ENCODE measurements around the gene ESPNL.
"Not testable (repeated sequence)": the region's sequence is repeated elsewhere in the genome, so short reads cannot be mapped to it uniquely, and the experiment has no call there.

Gene ESPNL, protein sequence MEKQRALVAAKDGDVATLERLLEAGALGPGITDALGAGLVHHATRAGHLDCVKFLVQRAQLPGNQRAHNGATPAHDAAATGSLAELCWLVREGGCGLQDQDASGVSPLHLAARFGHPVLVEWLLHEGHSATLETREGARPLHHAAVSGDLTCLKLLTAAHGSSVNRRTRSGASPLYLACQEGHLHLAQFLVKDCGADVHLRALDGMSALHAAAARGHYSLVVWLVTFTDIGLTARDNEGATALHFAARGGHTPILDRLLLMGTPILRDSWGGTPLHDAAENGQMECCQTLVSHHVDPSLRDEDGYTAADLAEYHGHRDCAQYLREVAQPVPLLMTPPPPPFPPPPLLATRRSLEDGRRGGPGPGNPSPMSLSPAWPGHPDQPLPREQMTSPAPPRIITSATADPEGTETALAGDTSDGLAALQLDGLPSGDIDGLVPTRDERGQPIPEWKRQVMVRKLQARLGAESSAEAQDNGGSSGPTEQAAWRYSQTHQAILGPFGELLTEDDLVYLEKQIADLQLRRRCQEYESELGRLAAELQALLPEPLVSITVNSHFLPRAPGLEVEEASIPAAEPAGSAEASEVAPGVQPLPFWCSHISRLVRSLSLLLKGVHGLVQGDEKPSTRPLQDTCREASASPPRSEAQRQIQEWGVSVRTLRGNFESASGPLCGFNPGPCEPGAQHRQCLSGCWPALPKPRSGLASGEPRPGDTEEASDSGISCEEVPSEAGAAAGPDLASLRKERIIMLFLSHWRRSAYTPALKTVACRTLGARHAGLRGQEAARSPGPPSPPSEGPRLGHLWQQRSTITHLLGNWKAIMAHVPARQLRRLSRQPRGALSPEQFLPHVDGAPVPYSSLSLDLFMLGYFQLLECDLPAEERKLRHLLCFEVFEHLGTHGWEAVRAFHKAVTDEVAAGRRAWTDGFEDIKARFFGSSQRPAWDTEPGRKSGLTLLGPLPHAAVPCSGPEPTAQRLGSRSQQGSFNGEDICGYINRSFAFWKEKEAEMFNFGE

GRCh38 chr2:238100049-238100820 lies at the start of gene ESPNL:
TSS of gene ESPNL (plus strand) at chr2:238100340. CDS start at chr2:238100420, 80 bp downstream.
- no peak for DNase-seq (ENCODE audit: low read depth in 1 of 2, low spot score in 1 of 2)

- no peak for DNase-seq (ENCODE audit: low read depth in 1 of 2, low spot score in 1 of 2)
Measured at GRCh38 chr2:238053191-238053776, 46.9 kb upstream of the ESPNL start.

DNA sequence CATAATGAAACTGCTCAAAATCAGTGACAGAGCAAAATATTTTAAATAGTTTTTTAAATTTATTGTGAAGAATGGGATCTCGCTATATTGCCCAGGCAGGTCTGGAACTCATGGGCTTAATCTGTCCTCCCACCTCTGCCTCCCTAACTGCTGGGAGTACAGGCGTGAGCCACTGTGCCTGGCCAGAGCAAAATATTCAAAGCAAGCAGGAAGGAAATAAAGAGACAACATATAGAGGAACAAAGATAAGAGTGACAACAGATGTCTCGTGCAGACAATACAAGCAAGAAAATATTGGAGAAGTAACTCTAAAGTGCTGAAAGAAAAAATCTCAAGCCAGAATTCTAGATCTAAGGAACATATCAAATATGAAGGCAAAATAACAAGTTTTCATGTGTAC lies 44.3 kb upstream of the ESPNL start:
- no peak for DNase-seq (ENCODE audit: low read depth in 1 of 2, low spot score in 1 of 2)

- not testable (repeated sequence) for DNase-seq (ENCODE audit: low read depth in 1 of 2, low spot score in 1 of 2)
Measured at GRCh38 chr2:238057696-238058575, 42.2 kb upstream of the ESPNL start.

GRCh38 chr2:238059505-238059904 lies 40.6 kb upstream of the ESPNL start:
- no peak for DNase-seq (ENCODE audit: low read depth in 1 of 2, low spot score in 1 of 2)

DNA sequence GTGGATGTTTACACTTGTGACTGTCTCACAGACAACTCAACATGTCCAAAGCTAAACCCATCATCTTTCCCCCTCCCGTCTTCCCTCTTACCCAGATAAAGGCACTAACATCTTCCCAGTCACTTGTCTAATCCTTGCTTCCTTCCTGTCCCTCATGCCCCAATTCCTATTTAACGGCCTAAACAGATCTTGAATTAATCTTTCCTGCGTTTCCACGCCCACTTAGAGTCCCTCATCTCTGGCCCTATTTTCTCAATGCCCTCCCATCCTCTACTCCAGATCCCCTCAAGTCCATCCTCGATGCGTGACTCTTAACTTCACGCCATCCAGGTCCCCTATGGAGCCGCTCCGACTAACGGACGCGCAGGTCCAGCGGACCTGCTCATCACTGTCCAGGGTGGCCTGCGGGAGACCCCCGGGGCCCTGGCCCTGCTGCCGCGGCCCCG lies 40.0 kb upstream of the ESPNL start:
- no peak for DNase-seq (ENCODE audit: low read depth in 1 of 2, low spot score in 1 of 2)

DNA sequence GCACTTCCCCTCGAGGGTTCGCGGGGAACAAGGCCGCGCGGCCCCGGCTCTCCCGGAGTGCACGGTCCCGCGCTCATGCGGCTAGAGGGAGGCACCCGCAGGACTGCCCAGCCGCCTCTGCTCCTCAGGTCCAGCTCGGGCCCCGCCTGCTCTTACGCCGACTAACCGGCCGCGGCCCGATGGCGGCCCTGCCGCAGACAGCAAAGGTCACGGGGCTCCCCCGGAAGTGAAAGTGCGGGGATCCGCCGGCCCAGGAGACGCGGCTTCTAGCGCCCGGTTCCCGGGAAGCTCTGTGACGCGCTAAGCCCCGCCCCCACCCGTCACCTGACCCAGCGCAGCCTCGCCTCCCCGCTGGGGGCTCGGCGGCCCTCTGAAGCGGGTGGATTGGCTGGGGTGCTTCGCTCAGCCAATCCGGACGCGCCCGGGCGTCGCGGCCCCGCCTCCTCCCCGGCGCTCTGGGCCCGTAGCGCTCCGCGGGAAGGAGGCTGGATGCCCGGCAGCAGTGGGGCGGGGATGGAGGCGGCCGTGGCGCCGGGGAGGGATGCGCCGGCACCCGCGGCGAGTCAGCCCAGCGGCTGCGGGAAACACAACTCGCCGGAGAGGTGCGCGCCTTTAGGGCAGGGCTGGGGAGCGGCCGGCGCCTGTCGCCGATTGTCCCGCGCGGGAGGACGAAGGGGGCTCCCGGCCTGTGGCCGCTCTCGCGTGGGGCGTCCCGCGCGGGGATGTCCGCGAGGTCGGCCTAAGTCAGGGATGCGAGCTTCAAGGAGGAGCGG lies 39.4 kb upstream of the ESPNL start, which contains the start of gene SCLY:
TSS of gene SCLY (plus strand) at position 460 of the 773 bp plus-strand sequence. CDS start at position 514, 54 bp downstream.
- DNase-seq (ENCODE audit: low read depth in 1 of 2, low spot score in 1 of 2) = peak; percentile 94 to 95

DNA sequence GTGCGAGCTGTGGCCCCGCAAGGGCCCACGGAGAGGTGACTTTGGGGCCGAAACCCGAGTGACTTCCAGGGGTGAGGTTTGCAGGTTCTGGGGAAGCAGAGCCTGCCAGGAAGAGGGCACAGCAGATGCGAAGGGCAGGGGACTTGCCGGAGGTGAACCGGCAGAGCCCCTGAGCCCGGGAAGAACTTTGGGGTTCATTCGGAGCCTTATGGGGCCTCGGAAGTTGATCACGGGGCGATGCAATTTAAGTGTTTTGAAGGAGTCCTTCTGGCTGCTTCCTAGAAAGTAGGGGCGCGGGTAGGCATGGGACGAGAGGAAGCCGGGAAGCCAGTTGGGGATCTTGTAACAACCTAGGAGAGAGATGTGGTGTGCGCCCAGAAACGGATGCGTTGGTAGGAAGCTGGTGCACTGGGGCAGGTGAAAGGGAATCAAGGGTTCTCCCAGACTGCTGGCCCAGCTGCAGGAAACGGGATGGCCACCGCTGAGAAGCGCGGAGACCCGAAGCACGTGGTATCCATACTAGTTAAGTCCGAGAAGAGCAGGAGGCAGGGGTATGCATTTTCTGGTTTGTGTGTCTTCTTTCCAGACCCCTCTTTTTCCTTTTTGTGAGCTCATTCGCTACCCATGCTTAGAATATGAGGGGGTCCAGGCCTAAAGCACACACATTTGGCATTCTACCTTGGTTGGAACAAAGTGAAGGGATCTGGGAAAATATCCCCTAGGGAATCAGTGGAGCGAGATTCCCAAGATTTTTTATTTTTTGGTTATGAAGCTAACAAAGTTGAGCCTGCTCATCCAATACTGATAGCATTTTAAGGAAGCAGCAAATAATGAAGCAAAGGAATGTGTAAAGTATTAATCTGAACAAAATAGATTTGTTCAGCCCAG lies 38.6 kb upstream of the ESPNL start:
- no peak for DNase-seq (ENCODE audit: low read depth in 1 of 2, low spot score in 1 of 2)

DNA sequence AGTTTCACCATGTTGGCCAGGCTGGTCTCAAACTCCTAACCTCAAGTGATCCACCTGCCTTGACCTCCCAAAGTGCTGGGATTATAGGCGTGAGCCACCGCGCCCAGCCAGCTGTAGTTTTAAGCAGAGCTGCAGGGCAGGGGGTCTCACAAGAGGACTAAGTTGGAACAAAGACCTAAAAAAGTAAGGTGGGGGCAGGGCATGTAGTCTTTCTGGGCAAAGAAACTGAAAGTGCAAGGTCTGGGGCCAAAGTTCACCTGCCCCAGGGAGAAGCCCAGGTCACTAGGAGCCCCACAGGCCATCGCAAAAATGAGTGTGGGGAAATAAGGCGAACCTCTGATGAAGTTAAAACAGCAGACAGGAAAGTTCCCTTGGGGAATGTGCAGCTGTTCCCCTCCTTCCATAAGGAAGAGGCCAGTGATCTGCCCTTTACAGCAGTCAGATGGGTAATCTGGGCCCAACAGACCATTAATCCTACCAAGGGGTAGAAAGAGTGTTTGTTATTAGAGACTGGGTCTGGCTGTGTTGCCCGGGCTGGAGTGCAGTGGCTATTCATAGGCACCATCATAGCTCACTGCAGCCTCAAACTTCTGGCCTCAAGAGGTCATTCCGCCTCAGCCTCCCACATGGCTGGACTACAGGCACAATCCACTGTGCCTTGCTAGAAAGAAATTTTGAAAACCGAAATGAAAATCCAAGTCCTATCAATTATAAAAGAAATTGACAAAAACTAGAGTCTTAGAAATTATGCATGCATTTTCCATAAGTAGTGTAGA lies 36.5 kb upstream of the ESPNL start:
- no peak for DNase-seq (ENCODE audit: low read depth in 1 of 2, low spot score in 1 of 2)

GRCh38 chr2:238064376-238064775 lies 35.8 kb upstream of the ESPNL start:
- DNase-seq (ENCODE audit: low read depth in 1 of 2, low spot score in 1 of 2) = no peak

- DNase-seq (ENCODE audit: low read depth in 1 of 2, low spot score in 1 of 2) = no peak
Measured at GRCh38 chr2:238065071-238065846, 34.9 kb upstream of the ESPNL start.

- DNase-seq (ENCODE audit: low read depth in 1 of 2, low spot score in 1 of 2) = no peak
Measured at GRCh38 chr2:238066218-238066617, 33.9 kb upstream of the ESPNL start.

GRCh38 chr2:238066718-238067117 lies 33.4 kb upstream of the ESPNL start:
- DNase-seq (ENCODE audit: low read depth in 1 of 2, low spot score in 1 of 2) = not testable (repeated sequence)

GRCh38 chr2:238067939-238068338 lies 32.2 kb upstream of the ESPNL start:
- no peak for DNase-seq (ENCODE audit: low read depth in 1 of 2, low spot score in 1 of 2)

DNA sequence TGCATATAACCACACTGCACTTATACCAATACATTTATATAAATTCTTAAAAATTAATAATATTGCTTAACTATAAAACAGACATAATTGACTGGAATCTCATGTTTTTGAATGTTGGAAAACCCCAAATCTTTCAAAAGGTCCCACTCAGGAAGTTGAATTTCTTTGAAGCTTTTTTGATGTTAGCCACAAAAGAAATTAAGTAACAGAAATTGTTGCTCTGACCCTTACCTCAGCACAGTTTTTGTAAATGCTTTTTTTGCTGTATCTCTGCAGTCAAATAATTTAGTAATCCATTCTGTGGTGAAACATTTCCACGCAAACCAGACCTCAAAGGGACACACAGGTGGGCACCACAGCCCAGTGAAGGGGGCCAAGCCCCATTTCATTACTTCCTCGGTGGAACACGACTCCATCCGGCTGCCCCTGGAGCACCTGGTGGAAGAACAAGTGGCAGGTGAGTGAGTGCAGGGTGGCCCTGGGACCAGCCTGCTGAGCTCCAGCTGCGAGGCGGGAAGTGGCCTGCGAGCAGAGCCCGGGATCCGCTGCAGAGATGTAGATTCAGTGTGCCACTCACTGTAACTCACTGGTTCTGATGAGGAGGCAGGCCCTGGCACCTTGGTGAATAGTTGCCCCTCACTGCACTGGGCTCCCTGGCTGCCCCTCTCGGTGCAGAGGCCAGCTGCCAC lies 31.0 kb upstream of the ESPNL start:
- DNase-seq (ENCODE audit: low read depth in 1 of 2, low spot score in 1 of 2) = no peak

DNA sequence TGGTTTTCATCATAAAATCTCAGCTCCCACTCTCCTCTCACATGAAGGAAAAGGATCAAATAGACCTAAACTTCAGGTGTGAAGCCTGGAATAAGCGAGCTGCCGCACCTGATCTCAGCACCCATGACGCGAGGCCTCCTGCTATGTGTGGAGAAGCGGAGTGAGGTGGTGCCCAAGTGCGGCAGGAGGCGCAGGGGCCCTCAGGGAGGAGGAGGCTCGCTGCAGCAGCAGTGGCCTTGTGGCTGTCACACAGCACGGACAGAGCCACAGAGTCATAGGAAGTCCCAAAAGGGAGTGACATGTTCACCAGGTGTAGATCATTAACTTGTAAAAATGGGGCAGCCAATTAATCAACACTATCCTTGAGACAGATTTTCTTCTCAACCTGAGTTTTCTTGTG lies 30.3 kb upstream of the ESPNL start:
- DNase-seq (ENCODE audit: low read depth in 1 of 2, low spot score in 1 of 2) = no peak
